GM12891 (cell line): ENCODE measurements around the gene IL25.
"Not testable (repeated sequence)": the region's sequence is repeated elsewhere in the genome, so short reads cannot be mapped to it uniquely, and the experiment has no call there.

Experiments
- POLR2A ChIP-seq: IDR thresholded peaks from 2 replicates; pipeline ENCODE4 v1.6.1; 2011; ENCODE audit warnings: low read depth, low read length, control low read depth
- POLR2AphosphoS5 ChIP-seq: IDR thresholded peaks from 2 replicates; pipeline ENCODE4 v1.6.1; 2011; ENCODE audit warnings: low read depth, low read length, control low read depth
- POU2F2 ChIP-seq: IDR thresholded peaks from 2 replicates; pipeline ENCODE4 v1.6.1; 2011; ENCODE audit warnings: low read depth, mild to moderate bottlenecking, control low read depth, low read length, moderate library complexity
- SPI1 ChIP-seq: IDR thresholded peaks from 2 replicates; pipeline ENCODE4 v1.6.1; 2011; ENCODE audit warnings: low read depth, low read length, control low read depth

- not testable (repeated sequence) for TF ChIP-seq POLR2A, POU2F2, POLR2AphosphoS5
- TF ChIP-seq SPI1 = peak; percentile 67
These were observed 28.0 kb downstream of the IL25 start for GRCh38 chr14:23400496-23401149.
